NCI-H774 (cell line): ENCODE data around the gene EPN3.

Experiments used
- DNase-seq: peaks from one replicate; lab custom pipeline; 2025; lab: John Stamatoyannopoulos, UW

The EPN3 gene

DNA sequence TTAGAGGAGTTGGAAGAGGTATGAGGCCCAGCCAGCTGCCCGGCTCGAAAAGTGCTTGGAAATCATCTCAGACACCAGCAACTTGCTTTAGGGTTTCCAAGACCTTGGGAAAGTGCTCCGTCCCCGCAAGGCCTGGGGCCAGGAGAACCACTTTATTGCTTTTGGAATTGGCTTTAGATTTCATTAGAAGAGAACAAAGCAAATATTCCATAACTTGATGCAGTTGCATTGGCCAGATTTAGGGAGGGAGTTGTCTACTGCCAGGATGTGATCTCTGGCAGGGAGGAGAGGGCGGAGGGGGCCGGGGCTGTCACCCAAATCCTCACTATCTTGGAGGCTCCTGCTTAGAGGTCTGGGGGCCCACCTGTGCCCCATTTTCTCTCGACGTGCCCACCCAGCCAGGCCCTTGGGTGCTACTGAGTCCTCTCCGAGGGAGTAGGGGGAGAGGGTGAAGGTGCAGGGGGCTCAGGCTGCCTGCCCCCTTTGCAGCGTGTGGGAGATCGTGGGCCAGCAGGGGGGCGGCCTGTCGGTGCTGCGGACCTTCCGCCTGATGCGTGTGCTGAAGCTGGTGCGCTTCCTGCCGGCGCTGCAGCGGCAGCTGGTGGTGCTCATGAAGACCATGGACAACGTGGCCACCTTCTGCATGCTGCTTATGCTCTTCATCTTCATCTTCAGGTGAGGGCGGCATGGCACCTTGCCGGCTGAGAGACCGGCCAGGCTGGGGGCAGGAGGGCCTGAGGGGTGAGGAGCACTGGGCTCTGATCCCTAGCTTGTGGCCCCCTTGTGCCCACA, 58.6 kb downstream of the EPN3 start:
- no peak for DNase-seq

- peak; percentile 90 for DNase-seq
Observed at GRCh38 chr17:50593321-50593720, 60.8 kb downstream of the EPN3 start.
